HCT116 (cell line): Measurements from ENCODE around the gene WDR43.

Source experiments
- EGR1 ChIP-seq: IDR thresholded peaks from 2 replicates; pipeline ENCODE4 v1.6.1; 2012; ENCODE audit warnings: low read depth
- EZH2 ChIP-seq: fragments of 200-600 bp; sonication (generic); IDR thresholded peaks from 2 replicates; pipeline ENCODE4 v1.6.1; 2017; ENCODE audit warnings: antibody characterized with exemption, mixed run types
- POLR2A ChIP-seq: IDR thresholded peaks from 2 replicates; pipeline ENCODE4 v1.7.0; 2011; ENCODE audit warnings: borderline replicate concordance; ENCODE audit not compliant: insufficient read depth, insufficient read length; ENCODE audit errors: extremely low read depth
- POLR2AphosphoS5 ChIP-seq: IDR thresholded peaks from 2 replicates; pipeline ENCODE4 v1.6.1; 2011; ENCODE audit warnings: mild to moderate bottlenecking, low read depth, low read length, moderate library complexity
- RAD21 ChIP-seq: IDR thresholded peaks from 2 replicates; pipeline ENCODE4 v1.6.1; 2012; ENCODE audit warnings: low read depth, mild to moderate bottlenecking
- SP1 ChIP-seq: IDR thresholded peaks from 2 replicates; pipeline ENCODE4 v1.6.1; 2012; ENCODE audit warnings: low read depth
- ZBTB33 ChIP-seq: IDR thresholded peaks from 2 replicates; pipeline ENCODE4 v1.6.1; 2011; ENCODE audit warnings: mild to moderate bottlenecking, low read length, moderate library complexity; ENCODE audit not compliant: insufficient replicate concordance; ENCODE audit errors: extremely low read depth
- ZFX ChIP-seq: fragments of 450-650 bp; IDR thresholded peaks from 2 replicates; pipeline ENCODE4 v1.6.1; 2017
- TF ChIP-seq, protein P1 (sequence below), 3 experiments: fragments of 200-600 bp in 1 of 3; sonication (generic) in 1 of 3; IDR thresholded peaks in 2 of 3; conservative IDR thresholded peaks in 1 of 3; 2 replicates each; pipeline ENCODE4 v1.5.1; 2012 to 2017; ENCODE audit warnings: low read depth in 2 of 3, low read length in 2 of 3, antibody characterized with exemption in 1 of 3, borderline replicate concordance in 1 of 3, control low read depth in 1 of 3, mild to moderate bottlenecking in 1 of 3, mixed read lengths in 1 of 3, mixed run types in 1 of 3, moderate library complexity in 1 of 3; ENCODE audit not compliant: insufficient read depth in 1 of 3
- TF ChIP-seq, protein P2 (sequence below): IDR thresholded peaks from 2 replicates; pipeline ENCODE4 v1.6.1; 2012
- TF ChIP-seq, protein P3 (sequence below): IDR thresholded peaks from 2 replicates; pipeline ENCODE4 v1.6.1; 2012

DNA sequence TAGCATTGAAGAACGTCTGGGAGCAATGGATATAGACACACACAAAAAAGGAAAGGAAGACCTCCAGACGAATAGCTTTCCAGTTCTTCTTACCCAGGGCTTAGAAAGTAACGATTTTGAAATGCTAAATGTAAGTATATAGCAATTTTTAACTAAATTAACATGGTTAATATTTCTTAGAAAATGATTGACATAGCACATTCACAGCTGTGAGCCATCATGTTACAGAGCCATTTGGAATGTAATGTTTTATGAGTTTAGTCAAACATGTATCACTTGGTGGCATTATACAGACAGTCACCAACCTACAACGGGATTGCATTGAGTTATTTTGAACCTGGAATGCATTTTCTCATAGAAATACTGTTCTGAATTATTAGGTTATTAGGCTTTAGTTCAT is 35.1 kb downstream of the WDR43 start:
- TF ChIP-seq, protein P1, sequence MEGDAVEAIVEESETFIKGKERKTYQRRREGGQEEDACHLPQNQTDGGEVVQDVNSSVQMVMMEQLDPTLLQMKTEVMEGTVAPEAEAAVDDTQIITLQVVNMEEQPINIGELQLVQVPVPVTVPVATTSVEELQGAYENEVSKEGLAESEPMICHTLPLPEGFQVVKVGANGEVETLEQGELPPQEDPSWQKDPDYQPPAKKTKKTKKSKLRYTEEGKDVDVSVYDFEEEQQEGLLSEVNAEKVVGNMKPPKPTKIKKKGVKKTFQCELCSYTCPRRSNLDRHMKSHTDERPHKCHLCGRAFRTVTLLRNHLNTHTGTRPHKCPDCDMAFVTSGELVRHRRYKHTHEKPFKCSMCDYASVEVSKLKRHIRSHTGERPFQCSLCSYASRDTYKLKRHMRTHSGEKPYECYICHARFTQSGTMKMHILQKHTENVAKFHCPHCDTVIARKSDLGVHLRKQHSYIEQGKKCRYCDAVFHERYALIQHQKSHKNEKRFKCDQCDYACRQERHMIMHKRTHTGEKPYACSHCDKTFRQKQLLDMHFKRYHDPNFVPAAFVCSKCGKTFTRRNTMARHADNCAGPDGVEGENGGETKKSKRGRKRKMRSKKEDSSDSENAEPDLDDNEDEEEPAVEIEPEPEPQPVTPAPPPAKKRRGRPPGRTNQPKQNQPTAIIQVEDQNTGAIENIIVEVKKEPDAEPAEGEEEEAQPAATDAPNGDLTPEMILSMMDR (IDR thresholded peaks at IDR 0.05 in 2 of 3, conservative IDR thresholded peaks at IDR 0.05 in 1 of 3; ENCODE audit: borderline replicate concordance in 1 of 3, insufficient read depth in 1 of 3, low read depth in 2 of 3, low read length in 2 of 3), result no peak
- no peak for TF ChIP-seq POLR2A
- no peak for TF ChIP-seq EGR1
- no peak for TF ChIP-seq SP1
- no peak for TF ChIP-seq ZFX
- TF ChIP-seq, protein P2, sequence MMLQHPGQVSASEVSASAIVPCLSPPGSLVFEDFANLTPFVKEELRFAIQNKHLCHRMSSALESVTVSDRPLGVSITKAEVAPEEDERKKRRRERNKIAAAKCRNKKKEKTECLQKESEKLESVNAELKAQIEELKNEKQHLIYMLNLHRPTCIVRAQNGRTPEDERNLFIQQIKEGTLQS, result no peak
- TF ChIP-seq, protein P3, sequence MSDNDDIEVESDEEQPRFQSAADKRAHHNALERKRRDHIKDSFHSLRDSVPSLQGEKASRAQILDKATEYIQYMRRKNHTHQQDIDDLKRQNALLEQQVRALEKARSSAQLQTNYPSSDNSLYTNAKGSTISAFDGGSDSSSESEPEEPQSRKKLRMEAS, result no peak
- no peak for TF ChIP-seq POLR2AphosphoS5
- TF ChIP-seq EZH2, result no peak
- TF ChIP-seq ZBTB33, result no peak
- TF ChIP-seq RAD21, result no peak
